Natural killer cell (primary cell): ENCODE data around the gene SPTLC1. TPM values are rescaled to one million over a fixed set of nuclear protein-coding genes. Genes with fewer than 3 reads are reported as not detected.

Experiments used
- ATAC-seq, 3 donors: fragments of 150-1000 bp in 2 of 3; fragments of 200-7000 bp in 1 of 3; cut with Tn5 transposase; 1 replicate in 1 of 3; 2 replicates in 2 of 3; pipeline ENCODE4 v1.10.0; 2021; ENCODE audit warnings: mild to moderate bottlenecking in 2 of 3, moderate library complexity in 2 of 3
- DNase-seq, 2 donors: peaks; one replicate each; pipeline versions ENCODE4 v3.0.0 to v3.0.0-alpha.2; 2013 to 2021; ENCODE audit warnings: mixed read lengths in 1 of 2
- H3K27ac ChIP-seq: one replicate; pipeline ENCODE4 v1.5.1; 2013; ENCODE audit warnings: mild to moderate bottlenecking, low read length
- H3K27me3 ChIP-seq: one replicate; pipeline ENCODE4 v1.6.1; 2013; ENCODE audit warnings: low read length; ENCODE audit not compliant: control insufficient read depth, insufficient read depth
- H3K36me3 ChIP-seq: one replicate; pipeline ENCODE4 v1.6.1; 2013; ENCODE audit warnings: low read length; ENCODE audit not compliant: control insufficient read depth, insufficient read depth
- H3K4me1 ChIP-seq: one replicate; pipeline ENCODE4 v1.6.1; 2013; ENCODE audit warnings: low read length; ENCODE audit not compliant: control insufficient read depth, insufficient read depth
- H3K4me3 ChIP-seq: one replicate; pipeline ENCODE4 v1.5.1; 2013; ENCODE audit warnings: low read length
- H3K9me3 ChIP-seq: one replicate; pipeline ENCODE4 v1.6.1; 2013; ENCODE audit warnings: low read length; ENCODE audit not compliant: control insufficient read depth, insufficient read depth
- H3K27ac Mint-ChIP-seq, 2 donors: one replicate each; pipeline ENCODE4 v1.8.0; 2022; ENCODE audit warnings: mild to moderate bottlenecking in 2 of 2, mixed read lengths in 2 of 2, moderate library complexity in 1 of 2
- H3K27me3 Mint-ChIP-seq, 2 donors: one replicate each; pipeline ENCODE4 v1.8.0; 2022; ENCODE audit warnings: low read depth in 2 of 2, mixed read lengths in 2 of 2
- H3K36me3 Mint-ChIP-seq: one replicate; pipeline ENCODE4 v1.8.0; 2022; ENCODE audit warnings: mixed read lengths
- H3K4me1 Mint-ChIP-seq, 2 donors: one replicate each; pipeline ENCODE4 v1.8.0; 2022; ENCODE audit warnings: mixed read lengths in 2 of 2
- H3K4me3 Mint-ChIP-seq: one replicate; pipeline ENCODE4 v1.8.0; 2022; ENCODE audit warnings: mild to moderate bottlenecking, moderate library complexity, mixed read lengths
- H3K9me3 Mint-ChIP-seq, 2 donors: one replicate each; pipeline ENCODE4 v1.8.0; 2022; ENCODE audit warnings: mixed read lengths in 2 of 2
- CTCF ChIP-seq: fragments of 200-600 bp; IDR thresholded peaks from one replicate; pipeline ENCODE4 v1.8.0; 2022; ENCODE audit warnings: antibody characterized with exemption
- WGBS: methylation state at CpG from one replicate; pipeline ENCODE4 v1.1.7; 2013; ENCODE audit warnings: missing lambda C conversion rate; ENCODE audit not compliant: insufficient coverage; 5-methylcytosine and 5-hydroxymethylcytosine counted together
- intact Hi-C: fragments of 100-400 bp; cut with micrococcal nuclease; formaldehyde crosslinking; loops from one replicate; pipeline ENCODE4 v1.14.2; 2022
- total RNA-seq, 4 donors: library from RNA; stranded (reverse); fragments of 120-200 nt in 1 of 4; gene quantifications; one replicate each; pipeline versions ENCODE4 v1.2.3 to v1.2.4, GENCODE V29; 2013 to 2022

SPTLC1 gene
- total RNA-seq, 3 donors from 2014 or later (not counting 1 experiment from before 2014, with no cell fraction given) = 45.6 to 59.3 (median 47.8) TPM

DNA sequence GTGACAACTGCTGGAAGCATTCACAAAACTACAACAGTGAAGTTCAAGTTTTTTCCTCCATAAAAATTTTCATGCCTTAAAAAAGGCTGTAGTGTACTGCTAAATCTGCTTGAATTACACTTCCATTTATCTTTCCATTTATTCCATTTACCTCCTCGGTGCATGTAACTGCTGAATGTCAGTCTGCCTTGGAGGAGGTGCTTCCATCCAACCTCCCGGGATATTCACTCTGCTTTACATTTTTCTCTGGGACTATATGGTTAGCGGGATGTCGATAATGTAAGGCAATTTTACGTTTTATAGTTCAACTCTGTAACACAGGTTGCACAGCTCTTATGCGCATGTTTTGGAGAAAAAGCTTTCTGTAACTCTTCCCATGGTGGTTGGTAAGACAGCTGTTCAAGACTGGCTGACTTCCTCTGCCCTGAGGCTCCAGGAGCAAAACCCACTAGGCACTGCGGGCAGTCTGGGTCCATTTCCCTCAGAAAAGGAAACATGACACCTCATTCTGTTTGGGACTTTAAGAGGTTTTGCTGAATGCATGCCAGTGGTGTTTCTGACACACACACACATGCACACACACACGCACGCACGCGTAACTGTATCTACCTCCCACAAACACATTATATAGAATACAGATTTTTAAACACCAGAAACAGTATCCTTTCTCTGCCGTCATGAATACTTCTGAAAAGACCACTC lies 66.1 kb downstream of the SPTLC1 start:
- H3K27me3 Mint-ChIP-seq = no peaks in the 10 kb centered on the region
- H3K4me1 ChIP-seq = no peaks in the 10 kb centered on the region
- H3K36me3 ChIP-seq = peaks cover 64% of the 10 kb centered on the region
- no peak overlapping the region for H3K4me3 ChIP-seq
- ATAC-seq (no peak), DNase-seq (no peak)
- WGBS = 90% methylated on average over 11 of the region's 12 CpGs
- H3K36me3 Mint-ChIP-seq = peaks cover 43% of the 10 kb centered on the region
- H3K27me3 ChIP-seq = no peaks in the 10 kb centered on the region
- H3K27ac Mint-ChIP-seq = no peak overlapping the region
- intact Hi-C loops = no loop called here
- no peaks in the 10 kb centered on the region for H3K9me3 ChIP-seq
- TF ChIP-seq CTCF = no peak
- no peak overlapping the region for H3K4me3 Mint-ChIP-seq
- H3K27ac ChIP-seq = no peak overlapping the region
- H3K9me3 Mint-ChIP-seq = no peaks in the 10 kb centered on the region
- no peaks in the 10 kb centered on the region for H3K4me1 Mint-ChIP-seq

DNA sequence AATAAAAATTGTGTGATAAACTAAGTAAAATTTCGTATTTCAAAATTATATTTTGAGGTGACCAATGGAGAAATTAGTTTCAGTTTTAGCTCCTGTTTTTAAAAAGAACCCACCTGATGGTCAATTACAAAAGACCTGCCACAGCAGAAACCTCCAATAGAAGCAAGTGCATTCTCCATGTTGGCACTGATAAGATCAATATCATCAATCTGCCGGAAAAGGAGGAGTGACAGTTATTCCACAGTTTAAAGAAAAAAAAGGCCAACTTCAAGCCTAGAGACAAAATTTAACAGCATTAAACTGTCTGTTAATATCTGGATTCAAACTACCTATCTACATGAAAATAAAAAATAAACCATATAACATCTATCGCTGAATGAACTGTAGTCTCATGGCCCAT lies 67.7 kb downstream of the SPTLC1 start:
- H3K27ac Mint-ChIP-seq = no peak overlapping the region

GRCh38 chr9:92046676-92047075 lies 68.5 kb downstream of the SPTLC1 start:
- Mint-ChIP-seq H3K27ac (no peak overlapping the region), H3K9me3 (peaks cover 7 to 12% of the 10 kb centered on the region in 2 donors), H3K4me1 (no peaks in the 10 kb centered on the region), H3K4me3 (no peak overlapping the region), H3K27me3 (no peaks in the 10 kb centered on the region), H3K36me3 (peaks cover 52% of the 10 kb centered on the region)
- H3K36me3 ChIP-seq = peaks cover 77% of the 10 kb centered on the region
- H3K4me3 ChIP-seq = no peak overlapping the region
- intact Hi-C loops = no loop called here
- TF ChIP-seq CTCF = no peak
- ATAC-seq (no peak), DNase-seq (no peak)
- H3K27ac ChIP-seq = no peak overlapping the region
- H3K4me1 ChIP-seq = no peaks in the 10 kb centered on the region
- WGBS = 88% methylated on average over 3 of the region's 3 CpGs
- no peaks in the 10 kb centered on the region for H3K27me3 ChIP-seq
- H3K9me3 ChIP-seq = peaks cover 3% of the 10 kb centered on the region

More for the DNA sequence above, 67.7 kb downstream of the SPTLC1 start:
- Histone ChIP-seq H3K27me3 (no peaks in the 10 kb centered on the region), H3K9me3 (no peaks in the 10 kb centered on the region), H3K27ac (no peak overlapping the region), H3K4me1 (no peaks in the 10 kb centered on the region), H3K4me3 (no peak overlapping the region), H3K36me3 (peaks cover 73% of the 10 kb centered on the region)
- ATAC-seq (no peak), DNase-seq (no peak)
- 97% methylated on average over 3 of the region's 3 CpGs for WGBS
- Mint-ChIP-seq H3K4me3 (no peak overlapping the region), H3K9me3 (peaks cover 4 to 6% of the 10 kb centered on the region in 2 donors), H3K36me3 (peaks cover 49% of the 10 kb centered on the region), H3K4me1 (no peaks in the 10 kb centered on the region), H3K27me3 (no peaks in the 10 kb centered on the region)
- TF ChIP-seq CTCF = no peak
- intact Hi-C loops = no loop called here

DNA sequence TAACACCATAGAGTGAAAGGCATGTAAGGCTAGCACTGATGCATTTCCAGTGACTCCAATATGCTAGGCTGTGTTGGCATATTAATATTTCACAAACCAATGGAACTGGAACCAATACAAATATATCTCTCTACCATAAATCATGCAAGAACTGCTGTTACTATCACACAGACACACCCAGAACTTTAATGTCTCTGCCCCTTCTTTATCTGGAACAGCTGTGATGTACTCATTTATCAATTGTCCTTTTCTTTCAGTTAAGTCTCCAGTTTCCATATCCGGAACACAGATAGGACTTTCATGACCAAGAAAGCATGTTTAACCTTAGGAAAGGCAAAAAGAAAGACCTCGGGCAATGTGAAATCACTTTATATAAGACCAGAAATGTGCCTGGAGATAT lies 70.3 kb downstream of the SPTLC1 start:
- Mint-ChIP-seq H3K27ac (no peak overlapping the region), H3K4me3 (no peak overlapping the region), H3K9me3 (peaks cover 7 to 13% of the 10 kb centered on the region in 2 donors), H3K27me3 (no peaks in the 10 kb centered on the region), H3K36me3 (peaks cover 54% of the 10 kb centered on the region), H3K4me1 (peaks cover under 1% of the 10 kb centered on the region in 2 donors)
- DNase-seq (no peak), ATAC-seq (no peak)
- no peak for TF ChIP-seq CTCF
- intact Hi-C loops = no loop called here
- Histone ChIP-seq H3K4me1 (no peaks in the 10 kb centered on the region), H3K4me3 (no peak overlapping the region), H3K9me3 (peaks cover 5% of the 10 kb centered on the region), H3K27ac (no peak overlapping the region), H3K36me3 (peaks cover 73% of the 10 kb centered on the region), H3K27me3 (no peaks in the 10 kb centered on the region)
- WGBS = 93% methylated on average over 2 of the region's 2 CpGs
